Hematopoietic multipotent progenitor cell treated with erythropoietin and hydrocortisone succinate and interleukin-3 and kit ligand, for 17 days (in vitro differentiated cells): Measurements from ENCODE around the gene ARHGEF6.
"Not testable (repeated sequence)": the region's sequence is repeated elsewhere in the genome, so short reads cannot be mapped to it uniquely, and the experiment has no call there.

Source experiments
- DNase-seq: peaks from one replicate; pipeline ENCODE4 v3.0.0-alpha.2; 2015; ENCODE audit warnings: low spot score

ARHGEF6 gene

DNA sequence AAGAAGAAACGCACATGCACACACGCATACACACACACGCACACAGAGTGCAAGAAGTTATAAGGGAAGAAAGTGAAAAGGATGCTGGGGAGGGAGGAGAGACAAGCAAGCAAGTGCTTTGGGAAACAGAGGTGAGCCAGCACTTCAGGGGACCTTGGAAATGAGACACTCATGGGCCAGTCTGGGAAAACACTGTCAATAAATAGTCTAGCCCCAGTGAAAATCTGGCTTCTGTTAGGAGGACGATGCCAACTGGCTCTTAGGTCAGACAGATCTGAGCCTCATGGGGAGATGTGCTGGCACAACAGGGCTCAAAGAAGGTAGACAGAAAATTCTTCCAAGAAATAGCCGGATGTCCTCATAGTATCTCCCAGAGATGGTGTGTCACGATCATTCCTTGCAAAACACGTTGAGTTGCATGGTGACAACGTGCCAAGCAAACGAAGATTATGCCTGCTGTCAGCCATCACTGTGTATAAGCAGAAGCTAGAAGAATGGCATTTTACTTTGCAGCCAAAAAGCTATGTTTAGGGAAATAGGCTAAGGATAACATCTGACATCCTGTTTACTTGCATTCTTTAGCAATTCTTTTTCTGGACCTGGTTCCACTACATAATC is 557 bp upstream of the ARHGEF6 start:
- DNase-seq = no peak

DNA sequence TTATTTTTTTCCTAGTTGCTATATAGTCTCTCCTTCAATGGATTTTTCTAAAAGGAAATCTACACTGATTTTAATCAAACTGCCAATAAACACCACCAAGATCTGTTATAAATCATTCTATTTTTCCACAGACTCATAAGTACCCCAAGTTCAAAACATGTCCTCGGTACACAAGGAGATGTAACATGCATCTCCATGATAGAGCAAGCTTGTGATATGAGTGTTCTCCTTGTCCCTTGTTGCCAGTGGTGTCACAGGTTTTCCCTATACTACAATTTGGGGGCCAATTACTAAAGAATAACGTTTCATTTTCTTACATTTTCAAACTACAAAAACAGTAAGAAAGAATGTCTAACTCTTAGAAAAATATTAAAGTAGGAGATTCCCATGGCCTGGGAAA is 491 bp downstream of the ARHGEF6 start:
- DNase-seq = no peak

DNA sequence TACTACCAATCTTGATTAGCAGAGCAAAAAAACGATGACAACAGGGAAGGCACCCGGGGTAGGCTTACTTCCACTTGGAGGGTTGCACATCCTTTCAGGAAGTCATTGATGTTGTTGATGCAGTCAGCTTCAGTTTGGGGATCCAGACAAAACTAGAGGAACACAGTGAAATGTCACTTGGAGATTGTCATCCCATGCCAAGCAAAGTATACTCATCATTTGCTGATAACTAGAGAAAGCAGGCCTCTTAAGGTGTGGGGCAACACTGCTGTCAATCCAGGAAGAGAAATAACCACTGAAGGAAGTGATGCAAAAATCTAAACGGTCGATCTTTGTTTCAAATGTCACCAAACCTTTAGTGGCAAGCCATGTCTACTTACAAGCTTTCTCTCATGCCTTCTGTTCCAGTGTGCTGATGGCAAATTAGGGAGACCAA is 1.4 kb downstream of the ARHGEF6 start:
- DNase-seq = no peak

DNA sequence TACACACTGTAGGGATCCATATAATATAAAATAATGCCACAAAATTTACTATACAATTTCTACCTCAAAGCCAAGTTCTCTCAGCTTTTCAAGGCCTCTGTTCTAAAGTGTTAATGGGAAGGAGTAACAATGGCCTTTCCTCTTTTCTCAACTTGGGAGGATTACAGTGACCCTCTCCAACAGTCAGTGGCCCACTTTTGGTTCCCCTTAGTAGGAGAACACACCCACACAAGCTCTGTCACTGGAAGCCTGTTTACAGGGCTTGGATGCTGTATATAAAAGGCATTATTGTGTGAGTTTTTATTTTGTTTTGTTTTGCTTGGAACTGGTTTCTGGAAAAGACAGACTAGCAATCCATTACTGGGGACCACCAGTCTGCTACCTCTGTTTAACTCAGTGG is 1.8 kb downstream of the ARHGEF6 start:
- no peak for DNase-seq

DNA sequence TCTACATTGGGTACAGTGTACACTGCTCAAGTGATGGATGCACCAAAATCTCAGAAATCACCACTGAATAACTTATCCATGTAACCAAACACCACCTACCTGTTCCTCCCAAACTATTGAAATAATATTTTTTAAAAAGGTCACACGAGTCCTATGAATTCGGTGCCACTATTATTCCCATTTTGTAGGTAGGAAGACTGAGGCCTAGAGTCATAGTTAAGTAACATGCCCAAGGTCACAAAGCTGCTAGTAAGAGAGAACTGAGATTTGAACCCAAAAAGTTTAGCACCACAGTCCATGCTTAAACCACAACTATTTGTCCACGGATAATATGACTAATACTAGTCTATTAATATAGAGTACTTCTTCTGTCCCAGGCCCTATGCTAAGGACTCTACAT is 2.7 kb downstream of the ARHGEF6 start:
- no peak for DNase-seq

DNA sequence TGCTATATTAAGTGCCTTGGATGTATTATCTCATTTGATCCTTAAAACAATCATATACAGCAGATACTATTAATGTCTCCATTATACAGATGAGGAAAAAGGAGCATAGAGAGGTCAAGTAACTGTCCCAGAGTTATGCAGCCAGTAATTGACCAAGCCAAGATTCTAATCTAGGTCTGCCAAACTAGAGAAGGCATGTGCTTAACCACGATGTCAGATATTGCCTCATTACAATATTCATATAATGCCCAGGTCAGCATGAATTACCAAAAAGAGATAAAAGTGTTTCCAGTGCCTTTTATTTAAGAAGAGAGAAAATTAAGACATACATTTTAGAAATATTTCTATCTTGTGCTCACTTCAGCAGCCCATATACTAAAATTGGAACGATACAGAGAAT is 7.1 kb downstream of the ARHGEF6 start:
- no peak for DNase-seq

DNA sequence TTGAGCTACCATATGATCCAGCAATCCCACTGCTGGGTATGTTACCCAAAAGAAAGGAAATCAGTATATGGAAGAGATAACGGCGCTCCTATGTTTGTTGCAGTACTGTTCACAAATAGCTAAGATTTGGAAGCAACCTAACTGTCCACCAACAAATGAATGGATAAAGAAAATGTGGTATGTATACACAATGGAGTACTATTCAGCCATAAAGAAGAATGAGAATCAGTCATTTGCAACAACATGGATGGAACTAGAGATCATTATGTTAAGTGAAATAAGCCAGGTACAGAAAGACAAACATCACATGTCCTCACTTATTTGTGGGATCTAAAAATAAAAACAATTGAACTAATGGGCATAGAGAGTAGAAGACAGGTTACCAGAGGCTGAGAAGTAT is 8.9 kb downstream of the ARHGEF6 start:
- DNase-seq = not testable (repeated sequence)

DNA sequence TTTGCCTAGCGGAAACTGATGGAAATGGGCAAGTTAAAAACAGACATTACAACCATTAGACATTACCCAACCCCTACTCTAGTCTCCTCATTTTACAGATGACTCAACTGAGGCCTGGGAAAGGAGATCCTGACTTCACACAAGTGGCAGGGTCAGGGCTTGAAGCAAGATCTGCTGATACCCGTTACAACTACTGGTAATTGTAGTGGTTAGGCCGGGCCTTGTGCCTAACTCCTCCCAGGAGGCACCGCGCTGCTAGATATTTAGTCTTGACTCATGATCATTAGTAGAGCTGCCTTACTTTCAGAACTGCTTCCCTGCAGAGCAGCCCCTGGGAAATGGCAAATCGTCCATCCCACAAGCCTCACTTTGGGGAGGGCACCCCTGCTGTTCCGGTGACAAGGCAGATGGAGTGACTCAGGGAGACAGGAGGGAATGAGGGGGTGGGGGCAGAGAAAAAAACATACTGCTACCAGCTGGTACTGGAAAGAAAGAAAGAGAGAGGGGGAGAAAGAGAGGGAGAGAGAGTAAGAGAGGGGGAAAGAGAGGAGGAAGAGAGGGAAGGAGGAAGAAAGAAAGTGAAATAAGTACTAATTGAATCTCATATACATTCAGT is 12.2 kb downstream of the ARHGEF6 start:
- peak; percentile 8 for DNase-seq

DNA sequence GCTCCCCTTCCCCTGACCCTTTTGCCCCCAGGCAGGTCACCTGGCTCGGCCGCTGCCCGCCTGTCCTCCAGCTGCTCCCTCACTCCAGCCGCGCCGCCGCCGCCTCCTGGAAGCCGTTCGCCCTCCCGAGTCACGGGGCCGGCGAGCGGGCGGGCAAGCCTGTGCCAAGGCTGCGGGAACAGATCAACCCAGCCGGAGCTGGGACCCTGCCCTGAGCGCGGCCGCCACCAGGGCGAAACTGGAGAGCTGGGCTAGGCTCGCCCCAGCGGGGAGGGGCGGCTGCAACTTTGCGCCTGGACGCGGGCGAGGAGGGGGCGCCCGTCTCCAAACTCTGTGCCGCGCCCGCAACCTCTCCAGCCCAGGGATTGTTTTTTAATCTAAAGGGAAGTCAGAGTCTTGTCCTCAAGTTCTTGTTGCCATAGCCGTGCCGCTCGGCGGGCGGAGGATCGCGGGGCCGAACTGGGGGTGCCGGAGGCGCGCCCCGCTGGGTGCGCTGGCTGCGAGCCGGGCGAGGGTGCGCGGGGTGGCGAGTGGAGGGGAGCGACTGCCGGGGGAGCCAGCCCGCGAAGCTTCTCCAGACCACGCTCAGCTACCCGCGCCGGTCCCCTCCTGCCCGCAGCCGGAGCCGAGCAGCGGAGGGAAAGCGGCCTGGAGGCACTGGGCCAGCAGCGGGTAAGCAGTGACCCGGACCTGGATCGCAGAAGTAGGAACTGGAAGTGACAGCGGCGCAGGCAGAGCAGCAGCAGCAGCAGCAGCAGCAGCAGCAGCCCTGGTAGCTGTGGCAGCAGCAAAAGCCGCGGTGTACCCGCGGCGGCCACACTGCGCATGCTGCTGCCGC is 13.4 kb downstream of the ARHGEF6 start:
- no peak for DNase-seq

DNA sequence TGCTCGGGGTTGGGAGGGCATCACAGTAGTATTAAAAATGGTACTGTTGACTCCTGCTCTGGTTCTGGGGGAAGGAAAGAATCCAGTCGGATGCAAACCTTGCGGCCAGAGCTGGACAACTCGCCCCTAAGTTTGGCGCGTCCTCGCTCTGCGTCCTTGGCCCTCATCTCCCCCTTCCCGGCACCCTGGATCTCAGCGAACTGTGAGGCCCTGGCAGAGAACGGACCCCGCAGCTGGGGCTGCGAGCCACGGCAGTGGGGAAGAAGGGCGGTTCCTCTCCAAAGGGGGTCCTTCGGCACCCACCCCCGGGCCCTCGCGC is 14.0 kb downstream of the ARHGEF6 start:
- no peak for DNase-seq

DNA sequence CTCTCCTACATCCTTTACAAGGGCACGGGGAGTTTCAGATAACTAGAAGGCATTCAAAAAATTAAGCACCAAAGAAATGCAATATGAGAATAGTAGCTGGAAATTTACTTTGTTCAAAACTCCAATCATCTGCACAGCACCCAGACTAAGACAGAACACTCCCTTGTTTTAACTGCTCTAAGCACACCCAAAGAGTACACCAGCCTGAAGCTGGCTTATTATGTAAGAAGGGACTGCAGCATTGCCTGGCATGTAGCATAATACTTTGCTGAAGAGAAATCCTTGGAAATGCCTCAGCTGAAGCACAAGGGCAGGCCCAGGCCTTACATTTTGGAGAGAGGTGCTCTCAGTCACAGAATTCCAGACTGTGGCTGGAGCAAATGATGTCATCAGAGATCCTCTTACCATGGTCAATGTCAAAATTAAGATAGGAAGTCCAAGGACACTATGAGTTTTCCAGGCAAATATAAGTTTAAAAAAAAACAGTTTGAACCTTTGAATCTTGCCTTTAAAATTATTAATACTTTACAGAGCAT is 14.8 kb downstream of the ARHGEF6 start:
- DNase-seq = no peak

DNA sequence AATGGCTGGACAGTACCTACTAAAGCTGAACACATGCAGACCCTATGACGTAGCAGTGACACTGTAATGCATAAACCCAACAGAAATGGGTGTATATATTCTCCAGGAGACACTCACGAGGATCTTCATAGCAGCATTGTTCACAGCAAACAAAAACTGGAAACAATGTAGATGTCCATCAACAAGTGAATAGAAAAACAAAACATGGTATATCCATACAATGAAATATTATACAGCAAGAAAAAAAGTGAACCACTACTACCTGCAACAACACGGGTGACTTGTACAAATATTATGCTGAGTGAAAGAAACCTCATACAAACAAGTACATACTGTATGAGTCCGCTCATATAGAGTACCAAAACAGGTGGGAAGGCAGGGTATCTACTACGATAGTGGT is 16.5 kb downstream of the ARHGEF6 start:
- no peak for DNase-seq

DNA sequence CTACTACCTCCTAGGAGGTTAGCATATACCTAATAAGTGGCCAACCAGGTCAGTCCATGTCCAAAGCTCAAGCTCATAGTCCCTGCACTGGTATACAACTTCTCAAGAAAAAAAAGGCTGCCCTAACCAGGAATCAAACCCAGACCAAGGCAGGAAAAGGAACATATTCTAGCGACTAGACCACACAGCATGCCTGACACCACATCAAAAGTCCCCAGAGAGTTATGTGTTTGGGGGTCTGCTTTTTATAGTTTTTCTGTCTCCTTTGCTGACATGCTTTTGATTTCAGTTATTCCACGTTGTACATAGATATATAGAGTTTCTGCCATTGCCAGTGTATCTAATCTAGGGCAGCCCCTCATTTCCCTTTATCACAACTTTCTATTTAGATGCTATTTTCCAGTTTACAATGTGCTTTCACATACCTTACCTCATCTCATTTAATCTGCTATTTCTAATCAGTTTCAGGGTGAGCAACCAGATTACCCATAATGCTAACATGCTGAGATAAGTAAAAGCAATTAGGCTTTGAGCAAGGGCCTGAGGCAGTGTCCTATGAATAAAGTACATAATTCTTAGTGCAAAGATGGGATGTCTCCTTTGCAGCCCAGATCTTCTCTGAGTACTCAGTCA is 17.8 kb downstream of the ARHGEF6 start:
- no peak for DNase-seq

DNA sequence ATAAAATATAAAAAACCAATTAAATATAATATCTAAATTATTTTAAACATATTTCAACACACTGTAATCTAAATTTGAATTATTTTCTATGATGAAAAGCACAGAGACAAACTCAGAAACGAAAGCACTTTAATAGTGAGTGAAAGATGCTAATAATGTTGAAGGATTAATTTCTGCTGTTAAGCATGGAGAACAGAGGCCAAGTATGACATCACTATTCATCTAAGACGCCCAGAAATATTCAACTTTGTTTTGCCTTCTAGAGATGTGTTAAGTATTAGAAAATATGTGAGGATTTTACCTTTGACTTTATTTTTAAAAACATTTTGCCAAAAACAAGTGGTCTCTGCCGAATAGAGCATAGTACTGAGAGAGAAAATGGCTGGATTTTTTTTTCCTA is 19.3 kb downstream of the ARHGEF6 start:
- no peak for DNase-seq

DNA sequence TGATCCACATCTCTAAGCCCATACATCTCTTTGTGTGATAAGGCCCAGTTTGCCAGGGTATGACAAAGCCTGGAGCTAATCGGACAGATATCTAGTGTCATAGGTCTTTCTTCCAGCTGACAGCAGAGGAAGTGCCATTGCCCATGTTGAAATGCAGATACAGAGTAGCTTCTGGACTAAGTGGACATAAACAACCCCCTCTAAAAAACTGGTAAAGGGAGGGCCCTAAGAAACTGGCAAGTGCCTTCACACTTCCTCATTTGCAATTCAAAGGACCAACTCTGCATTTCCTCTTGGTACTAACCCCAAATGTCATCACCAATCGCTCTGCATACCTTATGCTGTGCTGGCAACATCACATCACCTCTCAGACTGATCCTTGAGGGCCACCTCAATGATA is 20.8 kb downstream of the ARHGEF6 start:
- DNase-seq = no peak

DNA sequence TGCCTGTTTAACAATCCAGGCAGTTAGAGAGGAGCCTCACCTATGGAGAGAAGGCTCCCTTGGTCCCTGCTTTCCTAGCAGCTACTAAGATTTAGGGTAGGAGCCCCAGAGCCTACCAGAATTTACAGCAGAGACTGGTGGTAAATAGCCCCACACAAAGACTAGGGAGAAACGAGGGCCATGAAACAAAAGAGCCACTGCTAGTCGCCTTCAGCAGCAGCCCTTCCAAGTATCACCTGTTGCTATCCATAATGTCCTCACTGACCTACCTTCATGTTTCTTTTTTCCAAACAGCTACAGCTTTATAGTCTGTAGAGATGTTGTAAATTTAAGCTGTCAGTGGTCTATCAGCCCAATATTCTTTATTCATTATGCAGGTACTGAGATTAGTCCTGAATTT is 25.3 kb downstream of the ARHGEF6 start:
- no peak for DNase-seq

DNA sequence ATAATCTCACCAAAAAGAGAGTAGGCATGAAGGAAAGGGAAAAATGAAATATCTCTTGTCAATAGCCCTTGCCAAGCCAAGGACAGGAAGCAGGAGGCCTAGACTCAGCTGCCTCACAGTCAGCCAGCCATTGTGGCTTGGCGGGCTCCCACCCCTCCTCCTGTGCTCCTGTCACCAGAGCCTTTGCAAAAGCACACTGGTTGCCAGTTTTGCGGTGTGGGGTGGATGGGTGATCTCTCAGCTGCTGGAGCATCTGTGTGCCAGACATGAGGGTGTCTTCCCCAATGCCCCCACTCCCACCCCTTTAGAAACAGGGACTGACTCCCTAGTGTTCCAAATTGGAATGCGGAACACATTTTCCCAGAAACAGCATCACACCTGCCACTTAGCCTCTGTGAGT is 26.1 kb downstream of the ARHGEF6 start:
- DNase-seq = no peak

DNA sequence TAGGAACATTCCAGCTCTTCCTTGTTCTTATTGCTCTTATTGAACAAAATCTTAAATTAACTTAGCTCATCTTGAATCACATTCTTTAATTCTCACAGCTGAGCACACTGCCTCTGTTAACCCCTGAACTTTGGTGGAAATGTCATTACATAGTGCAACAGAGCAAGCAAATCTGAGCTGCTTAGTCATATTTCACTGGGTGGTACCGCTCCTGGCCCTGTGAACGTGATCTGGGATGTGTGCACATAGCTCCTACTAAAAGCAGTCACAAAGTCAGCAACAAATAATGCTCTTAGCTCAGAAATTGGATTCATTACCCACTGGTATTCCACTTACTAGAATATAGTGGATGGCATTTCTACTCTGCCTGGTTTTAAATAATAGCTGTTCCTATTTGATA is 27.9 kb downstream of the ARHGEF6 start:
- DNase-seq = no peak

DNA sequence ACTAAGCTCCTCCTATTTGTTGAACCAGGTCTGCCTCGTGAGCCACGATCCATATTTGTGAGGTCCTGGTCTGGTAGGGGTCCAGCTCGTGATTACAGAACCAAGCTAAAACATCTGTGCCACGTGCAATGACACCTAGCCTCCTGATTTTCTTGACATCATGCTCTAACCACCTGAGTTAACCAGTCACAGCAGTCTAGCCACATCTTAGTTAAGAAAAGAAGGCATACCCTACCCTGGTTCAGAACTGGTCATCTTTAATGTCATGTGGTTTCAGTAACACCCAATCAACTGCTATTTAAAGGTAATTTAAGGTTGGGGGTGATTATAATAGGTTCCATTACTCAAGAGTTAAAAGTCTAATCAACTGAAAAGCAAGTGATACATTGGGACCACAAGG is 28.4 kb downstream of the ARHGEF6 start:
- DNase-seq = no peak

DNA sequence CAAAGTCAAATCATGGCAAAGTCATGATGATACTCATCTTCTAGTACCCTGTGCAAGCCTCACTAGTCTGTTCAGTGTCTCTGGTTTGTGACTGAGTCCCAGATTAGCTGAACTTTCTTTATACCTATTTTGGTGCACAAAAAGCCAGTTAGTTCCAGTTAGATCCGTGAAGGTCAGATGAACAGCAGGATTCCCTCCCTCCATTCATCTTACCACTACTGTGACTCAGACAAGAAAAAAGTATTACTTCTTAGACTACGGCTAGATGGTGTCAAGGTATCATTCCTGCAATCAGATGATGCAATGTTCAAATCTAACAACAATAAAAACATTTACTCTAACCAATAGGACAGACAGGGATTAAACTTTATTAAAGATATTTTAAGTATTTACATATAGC is 30.4 kb downstream of the ARHGEF6 start:
- no peak for DNase-seq

DNA sequence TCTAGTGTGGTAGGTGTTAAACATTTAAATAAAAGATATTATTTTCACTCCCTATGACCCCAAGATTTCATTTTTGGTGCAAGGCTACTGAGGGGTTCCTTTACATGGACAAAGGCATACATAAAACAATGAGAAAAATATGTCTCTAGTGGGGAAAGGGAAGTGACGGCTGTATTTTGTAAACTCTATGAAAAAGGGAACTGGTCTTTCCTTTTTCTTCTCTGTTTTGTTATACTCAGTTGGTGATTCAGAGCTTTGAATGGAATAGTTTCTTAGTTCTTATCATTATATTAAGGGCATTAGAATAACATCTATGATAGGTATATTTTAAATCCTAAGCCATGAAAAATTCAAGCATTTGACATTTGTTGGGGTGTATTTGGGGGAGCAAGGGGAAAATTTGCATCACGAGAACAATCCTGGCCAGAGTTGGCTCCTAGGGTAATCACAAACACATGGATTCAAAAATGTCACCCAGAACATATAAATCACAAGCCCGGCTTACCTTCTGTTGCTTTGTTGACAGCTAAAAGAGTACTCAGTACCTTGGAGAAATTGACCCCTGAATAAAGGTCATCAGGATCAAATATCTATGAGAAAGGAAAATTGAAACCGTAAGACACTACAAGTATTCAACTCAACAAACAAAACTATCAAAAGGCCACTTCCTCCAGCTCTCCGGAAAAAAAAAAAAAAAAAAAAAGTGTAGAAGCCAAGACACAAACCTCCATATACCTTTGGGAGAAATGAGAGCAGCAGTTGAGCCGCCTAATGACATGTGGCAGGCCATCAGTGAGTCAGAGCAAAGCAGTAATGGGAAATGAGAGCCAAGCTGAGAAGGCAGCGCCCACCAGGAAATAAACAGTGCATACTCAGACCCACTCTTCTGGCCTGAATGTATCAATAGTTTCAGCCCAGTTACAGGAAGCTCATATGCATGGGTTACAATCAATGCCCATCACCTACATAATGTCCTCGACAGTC is 33.4 kb downstream of the ARHGEF6 start:
- no peak for DNase-seq
